Panc1 (cell line): ENCODE measurements around the gene SUPV3L1. TPM values are rescaled to one million over a fixed set of nuclear protein-coding genes. Genes with fewer than 3 reads are reported as not detected.

Experiments used
- ATAC-seq: fragments of 200-7000 bp; cut with Tn5 transposase; 2 replicates; pipeline ENCODE4 v1.9.1; 2020; ENCODE audit warnings: mild to moderate bottlenecking, moderate library complexity
- BruUV-seq: library from RNA; stranded (reverse); fragments of 400-500 nt; replicated peaks from 2 replicates; lab custom pipeline; 2021; lab: Mats Ljungman, UMichigan
- CTCF ChIA-PET: fragments of 300-600 bp; sonication (Branson Sonifier 250); formaldehyde crosslinking; loops from one replicate; lab custom pipeline; 2022; ENCODE audit warnings: antibody characterized with exemption; lab: Charles Lee
- POLR2A ChIA-PET: fragments of 300-600 bp; sonication (Branson Sonifier 250); formaldehyde crosslinking; loops from one replicate; lab custom pipeline; 2022; ENCODE audit warnings: antibody characterized with exemption; lab: Charles Lee
- DNase-seq: peaks from one replicate; pipeline ENCODE4 v3.0.0-alpha.2; 2010; ENCODE audit warnings: low read depth, low spot score
- H3K27ac ChIP-seq: 2 replicates; pipeline ENCODE4 v1.5.1; 2011; ENCODE audit warnings: mild to moderate bottlenecking, low read length, inconsistent platforms
- H3K27me3 ChIP-seq: fragments of 200-500 bp; sonication (Bioruptor generic); 2 replicates; pipeline ENCODE4 v1.6.0; 2014; ENCODE audit warnings: low read length, inconsistent platforms; ENCODE audit not compliant: control insufficient read depth, insufficient read depth
- H3K36me3 ChIP-seq: fragments of 200-500 bp; sonication (Bioruptor generic); 2 replicates; pipeline ENCODE4 v1.5.1; 2014; ENCODE audit warnings: inconsistent platforms, mild to moderate bottlenecking, low read length, moderate library complexity; ENCODE audit not compliant: control insufficient read depth, insufficient read depth
- H3K4me1 ChIP-seq: 2 replicates; pipeline ENCODE4 v1.5.1; 2011; ENCODE audit warnings: inconsistent platforms, mild to moderate bottlenecking, low read length, moderate library complexity; ENCODE audit not compliant: control insufficient read depth, insufficient read depth
- H3K4me3 ChIP-seq, 2 experiments: 2 replicates each; pipeline ENCODE4 v1.5.1; 2011 to 2012; ENCODE audit warnings: low read depth in 2 of 2, low read length in 2 of 2, mild to moderate bottlenecking in 2 of 2, inconsistent platforms in 1 of 2, moderate library complexity in 1 of 2
- H3K9me3 ChIP-seq: fragments of 200-500 bp; sonication (Bioruptor generic); 2 replicates; pipeline ENCODE4 v1.5.1; 2014; ENCODE audit warnings: low read depth, mild to moderate bottlenecking, inconsistent platforms, low read length, moderate library complexity; ENCODE audit not compliant: control insufficient read depth, insufficient read depth
- CTCF ChIP-seq: fragments of 450-650 bp; IDR thresholded peaks from 2 replicates; pipeline ENCODE4 v1.5.1; 2017; ENCODE audit warnings: mild to moderate bottlenecking
- POLR2AphosphoS5 ChIP-seq: IDR thresholded peaks from 2 replicates; pipeline ENCODE4 v1.6.1; 2012; ENCODE audit warnings: mild to moderate bottlenecking, low read depth, low read length, moderate library complexity
- REST ChIP-seq, 2 experiments: IDR thresholded peaks; 2 replicates each; pipeline ENCODE4 v1.6.1; 2011 to 2012; ENCODE audit warnings: low read depth in 2 of 2, control low read depth in 1 of 2, low read length in 1 of 2, mild to moderate bottlenecking in 1 of 2, moderate library complexity in 1 of 2; ENCODE audit not compliant: insufficient read depth in 1 of 2
- SIN3A ChIP-seq: IDR thresholded peaks from 2 replicates; pipeline ENCODE4 v1.6.1; 2012; ENCODE audit warnings: low read depth, mild to moderate bottlenecking, low read length, moderate library complexity, borderline replicate concordance; ENCODE audit not compliant: insufficient read depth
- TCF7L2 ChIP-seq: IDR thresholded peaks from 2 replicates; pipeline ENCODE4 v1.6.1; 2011; ENCODE audit warnings: mild to moderate bottlenecking, low read depth, low read length, inconsistent platforms
- in situ Hi-C: cut with HindIII; loops from 2 replicates; pipeline ENCODE4 v1.10.0; 2016; ENCODE audit warnings: low sequenced_read_pairs, low pct_unique_long_range_greater_than_20kb
- intact Hi-C: fragments of 100-400 bp; cut with micrococcal nuclease; formaldehyde crosslinking; loops from one replicate; pipeline ENCODE4 v1.10.0; 2022; ENCODE audit not compliant: unreplicated experiment
- total RNA-seq: library from RNA; stranded (reverse); gene quantifications from one replicate; pipeline ENCODE4 v1.2.1, GENCODE V29; 2021; ENCODE audit not compliant: unreplicated experiment

Gene SUPV3L1
- total RNA-seq, 1 experiment from 2014 or later: 65.0 TPM

DNA sequence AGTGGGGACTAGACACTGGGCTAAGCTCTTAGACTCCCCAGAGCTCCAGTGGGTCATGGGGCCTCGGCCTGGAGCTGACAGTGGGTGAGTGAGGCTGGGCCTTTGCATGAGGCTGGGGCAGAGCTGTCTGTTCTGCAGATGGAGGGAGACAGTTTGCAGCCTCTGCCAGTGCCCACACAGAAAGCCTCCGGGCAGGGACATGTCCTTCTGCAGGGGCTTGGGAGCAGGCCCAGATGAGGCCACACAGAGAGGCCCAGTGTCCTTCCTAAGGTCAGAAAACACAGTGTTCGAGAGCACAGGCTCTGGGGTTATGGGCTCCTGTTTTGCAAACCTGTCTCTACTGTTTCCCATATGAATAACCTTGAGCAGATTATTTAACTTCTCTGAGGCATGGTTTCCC is 73.1 kb downstream of the SUPV3L1 start:
- Histone ChIP-seq H3K9me3 (no peaks in the 10 kb centered on the region), H3K4me1 (no peaks in the 10 kb centered on the region), H3K27me3 (no peaks in the 10 kb centered on the region), H3K4me3 (no peak overlapping the region), H3K36me3 (no peaks in the 10 kb centered on the region), H3K27ac (no peak overlapping the region)
- DNase-seq (no peak), ATAC-seq (no peak)
- POLR2A ChIA-PET: no interaction called here
- BruUV-seq: no TSS peak
- in situ Hi-C loops (no loop called here), intact Hi-C loops (no loop called here)
- TF ChIP-seq TCF7L2 (no peak), REST (IDR thresholded peaks at IDR 0.05; ENCODE audit: insufficient read depth in 1 of 2, low read depth in 2 of 2, low read length in 1 of 2) (no peak), POLR2AphosphoS5 (no peak), CTCF (no peak), SIN3A (no peak)
- CTCF ChIA-PET: interaction anchor here (0.7 kb wide), 1 partner anchor 172 kb away, joined by 6 read pairs; no protein-coding TSS in a partner anchor

DNA sequence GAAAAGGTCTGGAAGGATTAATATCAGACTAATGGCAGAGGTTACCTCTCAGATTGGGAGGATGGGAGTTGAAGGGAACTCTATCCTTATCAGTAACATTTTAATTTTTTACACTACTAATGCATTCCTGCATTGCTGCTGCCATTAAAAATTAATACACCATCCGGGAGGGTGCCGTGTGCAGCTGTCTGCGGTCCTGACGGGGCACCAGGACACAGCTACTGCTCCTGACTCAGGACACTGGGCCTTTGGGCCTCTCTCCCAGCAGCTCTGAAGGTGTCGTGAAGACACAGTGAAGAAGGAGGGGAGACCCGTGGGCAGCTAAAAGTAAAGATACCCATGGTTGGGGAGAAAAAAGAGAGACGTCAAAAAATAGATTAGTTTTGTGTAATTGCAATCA is 74.8 kb downstream of the SUPV3L1 start:
- ATAC-seq (no peak), DNase-seq (no peak)
- intact Hi-C loops: no loop called here
- Histone ChIP-seq H3K27me3 (no peaks in the 10 kb centered on the region), H3K36me3 (no peaks in the 10 kb centered on the region), H3K27ac (no peak overlapping the region), H3K4me1 (no peaks in the 10 kb centered on the region), H3K9me3 (no peaks in the 10 kb centered on the region), H3K4me3 (no peak overlapping the region)
- no TSS peak for BruUV-seq
- ChIA-PET POLR2A (no interaction called here), CTCF (no interaction called here)
- TF ChIP-seq SIN3A: no peak
- no peak for TF ChIP-seq REST (IDR thresholded peaks at IDR 0.05; ENCODE audit: insufficient read depth in 1 of 2, low read depth in 2 of 2, low read length in 1 of 2)
- no peak for TF ChIP-seq POLR2AphosphoS5
- TF ChIP-seq CTCF: no peak
- TF ChIP-seq TCF7L2: no peak
- in situ Hi-C loops: no loop called here
